ENCODE measurements around the gene SWAP70.
"Not testable (repeated sequence)": the region's sequence is repeated elsewhere in the genome, so short reads cannot be mapped to it uniquely, and the experiment has no call there.

Gene SWAP70

GRCh38 chr11:9719566-9720289 lies 55.9 kb downstream of the SWAP70 start:
- in situ Hi-C loops (cut with MboI; ENCODE audit: low sequenced_read_pairs): no loop called here

- in situ Hi-C loops (cut with MboI; ENCODE audit: low sequenced_read_pairs): no loop called here
These were observed 56.4 kb downstream of the SWAP70 start for GRCh38 chr11:9720290-9720630.

GRCh38 chr11:9722023-9722422 lies 58.1 kb downstream of the SWAP70 start:
- in situ Hi-C loops (cut with MboI; ENCODE audit: low sequenced_read_pairs): no loop called here

GRCh38 chr11:9722893-9723292 lies 59.0 kb downstream of the SWAP70 start:
- in situ Hi-C loops (cut with MboI; ENCODE audit: low sequenced_read_pairs): no loop called here

GRCh38 chr11:9726321-9727022 lies 62.6 kb downstream of the SWAP70 start:
- in situ Hi-C loops (cut with MboI; ENCODE audit: low sequenced_read_pairs): no loop called here

- in situ Hi-C loops (cut with MboI; ENCODE audit: low sequenced_read_pairs): no loop called here
These were observed 64.2 kb downstream of the SWAP70 start for GRCh38 chr11:9728058-9728457.

GRCh38 chr11:9731256-9731655 lies 67.4 kb downstream of the SWAP70 start:
- in situ Hi-C loops (cut with MboI; ENCODE audit: low sequenced_read_pairs): no loop called here

- in situ Hi-C loops (cut with MboI; ENCODE audit: low sequenced_read_pairs): no loop called here
These were observed 68.6 kb downstream of the SWAP70 start for GRCh38 chr11:9732453-9732852.

GRCh38 chr11:9733212-9733611 lies 69.3 kb downstream of the SWAP70 start:
- in situ Hi-C loops (cut with MboI; ENCODE audit: low sequenced_read_pairs): no loop called here

GRCh38 chr11:9735236-9735635 lies 71.4 kb downstream of the SWAP70 start:
- in situ Hi-C loops (cut with MboI; ENCODE audit: low sequenced_read_pairs): no loop called here

- in situ Hi-C loops (cut with MboI; ENCODE audit: low sequenced_read_pairs): no loop called here
These were observed 72.0 kb downstream of the SWAP70 start for GRCh38 chr11:9735919-9736318.

GRCh38 chr11:9736365-9736764 lies 72.5 kb downstream of the SWAP70 start:
- in situ Hi-C loops (cut with MboI; ENCODE audit: low sequenced_read_pairs): no loop called here

- in situ Hi-C loops (cut with MboI; ENCODE audit: low sequenced_read_pairs): no loop called here
These were observed 74.2 kb downstream of the SWAP70 start for GRCh38 chr11:9738116-9738515.

GRCh38 chr11:9738707-9739106 lies 74.8 kb downstream of the SWAP70 start:
- in situ Hi-C loops (cut with MboI; ENCODE audit: low sequenced_read_pairs): no loop called here

- in situ Hi-C loops (cut with MboI; ENCODE audit: low sequenced_read_pairs): no loop called here
These were observed 75.4 kb downstream of the SWAP70 start for GRCh38 chr11:9739123-9739900.

- in situ Hi-C loops (cut with MboI; ENCODE audit: low sequenced_read_pairs): no loop called here
These were observed 76.5 kb downstream of the SWAP70 start for GRCh38 chr11:9740202-9740883.

GRCh38 chr11:9741260-9741659 lies 77.4 kb downstream of the SWAP70 start:
- in situ Hi-C loops (cut with MboI; ENCODE audit: low sequenced_read_pairs): no loop called here

- in situ Hi-C loops (cut with MboI; ENCODE audit: low sequenced_read_pairs): not testable (repeated sequence)
These were observed 79.6 kb downstream of the SWAP70 start for GRCh38 chr11:9743512-9743911.

- in situ Hi-C loops (cut with MboI; ENCODE audit: low sequenced_read_pairs): no loop called here
These were observed 81.7 kb downstream of the SWAP70 start for GRCh38 chr11:9745411-9746211.

- in situ Hi-C loops (cut with MboI; ENCODE audit: low sequenced_read_pairs): no loop called here
These were observed 83.4 kb downstream of the SWAP70 start for GRCh38 chr11:9747229-9747628.
